Adrenal gland (tissue), 12 donors: ENCODE data around the gene RPS6KC1. TPM values are rescaled to one million over a fixed set of nuclear protein-coding genes. Genes with fewer than 3 reads are reported as not detected.
"Not testable (repeated sequence)": the region's sequence is repeated elsewhere in the genome, so short reads cannot be mapped to it uniquely, and the experiment has no call there.

Experiments
- DNase-seq, 7 donors: peaks; one replicate each; pipeline ENCODE4 v3.0.0-alpha.2; 2019 to 2020
- H3K27ac ChIP-seq, 5 donors: fragments of 200-600 bp; sonication (generic) in 4 of 5; 1 replicate in 3 of 5; 2 replicates in 2 of 5; pipeline versions ENCODE4 v1.5.1 to v1.8.0; 2016 to 2020; ENCODE audit warnings: mild to moderate bottlenecking in 1 of 5
- H3K27me3 ChIP-seq: fragments of 200-600 bp; 2 replicates; pipeline ENCODE4 v1.8.0; 2021
- H3K36me3 ChIP-seq, 2 donors: fragments of 200-600 bp; replicated peaks in 1 of 2; 1 replicate in 1 of 2; 2 replicates in 1 of 2; pipeline versions ENCODE4 v1.5.1 to v1.8.0; 2018 to 2022
- H3K4me1 ChIP-seq, 2 donors: fragments of 200-600 bp; replicated peaks in 1 of 2; 1 replicate in 1 of 2; 2 replicates in 1 of 2; pipeline versions ENCODE4 v1.5.1 to v1.8.0; 2018 to 2021
- H3K4me3 ChIP-seq, 4 donors: fragments of 200-600 bp; sonication (generic) in 3 of 4; one replicate each; pipeline ENCODE4 v1.5.1; 2016 to 2018
- H3K9me3 ChIP-seq, 3 donors: fragments of 200-600 bp; sonication (generic) in 1 of 3; replicated peaks in 1 of 3; 1 replicate in 2 of 3; 2 replicates in 1 of 3; pipeline versions ENCODE4 v1.5.1 to v1.8.0; 2016 to 2021
- POLR2A ChIP-seq, 2 donors: fragments of 450-650 bp; IDR thresholded peaks; one replicate each; pipeline ENCODE4 v1.6.1; 2017; ENCODE audit warnings: antibody characterized with exemption in 2 of 2, mild to moderate bottlenecking in 2 of 2, moderate library complexity in 1 of 2
- WGBS, 4 donors: extraction: QIAGEN DNeasy Blood & Tissue Kit in 2 of 4; methylation state at CpG; one replicate each; pipeline versions ENCODE4 v1.1.5 to v1.1.7; 2013 to 2017; 5-methylcytosine and 5-hydroxymethylcytosine counted together
- intact Hi-C, 2 donors: fragments of 100-400 bp; cut with DNase I; formaldehyde crosslinking; loops; one replicate each; pipeline versions ENCODE4 v1.14.1 to v1.15.0; 2022 to 2023
- polyA plus RNA-seq, 3 donors: library from polyadenylated mRNA; stranded (reverse); fragments of 200-250 nt in 2 of 3; fragments of 350-450 nt in 1 of 3; fragmentation: Illumina TruSeq in 1 of 3; extraction: RNeasy Lipid Tissue Mini Kit (QIAGEN cat#74804) in 1 of 3; gene quantifications; one replicate each; pipeline ENCODE4 v1.2.3, GENCODE V29; 2013 to 2014
- total RNA-seq, 9 donors: library from RNA; depleted of rRNA in 4 of 9; stranded (reverse); fragments of >200 nt in 4 of 9; fragments of 120-200 nt in 1 of 9; fragmentation: NEBNext Ultra II Directional in 1 of 9; extraction: Animal tissue kit (Norgen Biotek cat#: 25700) in 1 of 9; gene quantifications; one replicate each; pipeline versions ENCODE4 v1.1.0 to v1.2.4, GENCODE V29; 2013 to 2023
- TF ChIP-seq, protein P1 (sequence below), 6 experiments: fragments of 450-650 bp in 4 of 6; fragments of 200-600 bp in 2 of 6; sonication (generic) in 1 of 6; IDR thresholded peaks; 1 replicate in 5 of 6; 2 replicates in 1 of 6; pipeline versions ENCODE4 v1.5.1 to v1.8.0; 2016 to 2021; ENCODE audit warnings: antibody characterized with exemption in 6 of 6, mild to moderate bottlenecking in 2 of 6, moderate library complexity in 1 of 6
- donor health status: healthy with polysubstance abuse.
- donor health status: Bipolar disorder and iron deficiency.
- donor health status: DM: yes; HTN: yes; CAD: no.
- donor health status: DM: no; HTN: no; CAD: no.
- donor health status: DM: no; HTN: no; CAD: no.
- donor health status: DM: yes; HTN: yes; CAD: no.

The RPS6KC1 gene
- total and polyA plus RNA-seq, 12 donors: 7.6 to 67.2 (median 26.2) TPM

GRCh38 chr1:213110349-213111300, 59.6 kb downstream of the RPS6KC1 start:
- WGBS, 4 donors: 61 to 72% (median 63%) methylated on average over 4 of the region's 4 CpGs
- H3K27me3 ChIP-seq: no peaks in the 10 kb centered on the region
- H3K9me3 ChIP-seq: no peaks in the 10 kb centered on the region
- intact Hi-C loops: no loop called here
- no peaks in the 10 kb centered on the region for H3K36me3 ChIP-seq
- DNase-seq: no peak
- H3K27ac ChIP-seq: no peak overlapping the region
- H3K4me3 ChIP-seq: no peak overlapping the region
- no peak for TF ChIP-seq POLR2A (IDR thresholded peaks at IDR 0.05)
- TF ChIP-seq, protein P1, sequence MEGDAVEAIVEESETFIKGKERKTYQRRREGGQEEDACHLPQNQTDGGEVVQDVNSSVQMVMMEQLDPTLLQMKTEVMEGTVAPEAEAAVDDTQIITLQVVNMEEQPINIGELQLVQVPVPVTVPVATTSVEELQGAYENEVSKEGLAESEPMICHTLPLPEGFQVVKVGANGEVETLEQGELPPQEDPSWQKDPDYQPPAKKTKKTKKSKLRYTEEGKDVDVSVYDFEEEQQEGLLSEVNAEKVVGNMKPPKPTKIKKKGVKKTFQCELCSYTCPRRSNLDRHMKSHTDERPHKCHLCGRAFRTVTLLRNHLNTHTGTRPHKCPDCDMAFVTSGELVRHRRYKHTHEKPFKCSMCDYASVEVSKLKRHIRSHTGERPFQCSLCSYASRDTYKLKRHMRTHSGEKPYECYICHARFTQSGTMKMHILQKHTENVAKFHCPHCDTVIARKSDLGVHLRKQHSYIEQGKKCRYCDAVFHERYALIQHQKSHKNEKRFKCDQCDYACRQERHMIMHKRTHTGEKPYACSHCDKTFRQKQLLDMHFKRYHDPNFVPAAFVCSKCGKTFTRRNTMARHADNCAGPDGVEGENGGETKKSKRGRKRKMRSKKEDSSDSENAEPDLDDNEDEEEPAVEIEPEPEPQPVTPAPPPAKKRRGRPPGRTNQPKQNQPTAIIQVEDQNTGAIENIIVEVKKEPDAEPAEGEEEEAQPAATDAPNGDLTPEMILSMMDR (IDR thresholded peaks at IDR 0.05): no peak
- peaks cover 0 to 4% of the 10 kb centered on the region in 2 donors for H3K4me1 ChIP-seq

- H3K36me3 ChIP-seq: no peaks in the 10 kb centered on the region
- 93 to 96% (median 95%) methylated on average over 2 of the region's 2 CpGs for WGBS, 4 donors
- H3K27ac ChIP-seq: no peak overlapping the region
- H3K4me3 ChIP-seq: no peak overlapping the region
- no peak for TF ChIP-seq POLR2A (IDR thresholded peaks at IDR 0.05)
- TF ChIP-seq, protein P1 (IDR thresholded peaks at IDR 0.05): no peak
- intact Hi-C loops: no loop called here
- no peak for DNase-seq
- no peaks in the 10 kb centered on the region for H3K27me3 ChIP-seq
- H3K4me1 ChIP-seq: peaks cover 0 to 4% of the 10 kb centered on the region in 2 donors
- no peaks in the 10 kb centered on the region for H3K9me3 ChIP-seq
Measured at GRCh38 chr1:213111502-213111901, 60.5 kb downstream of the RPS6KC1 start.

GRCh38 chr1:213112723-213113122, 61.7 kb downstream of the RPS6KC1 start:
- H3K27ac ChIP-seq, H3K4me1 ChIP-seq, intact Hi-C loops, DNase-seq, H3K9me3 ChIP-seq, H3K4me3 ChIP-seq, H3K27me3 ChIP-seq, H3K36me3 ChIP-seq: not testable (repeated sequence)
- 98 to 100% (median 99%) methylated on average over 2 to 3 of the region's 3 CpGs for WGBS, 4 donors

DNA sequence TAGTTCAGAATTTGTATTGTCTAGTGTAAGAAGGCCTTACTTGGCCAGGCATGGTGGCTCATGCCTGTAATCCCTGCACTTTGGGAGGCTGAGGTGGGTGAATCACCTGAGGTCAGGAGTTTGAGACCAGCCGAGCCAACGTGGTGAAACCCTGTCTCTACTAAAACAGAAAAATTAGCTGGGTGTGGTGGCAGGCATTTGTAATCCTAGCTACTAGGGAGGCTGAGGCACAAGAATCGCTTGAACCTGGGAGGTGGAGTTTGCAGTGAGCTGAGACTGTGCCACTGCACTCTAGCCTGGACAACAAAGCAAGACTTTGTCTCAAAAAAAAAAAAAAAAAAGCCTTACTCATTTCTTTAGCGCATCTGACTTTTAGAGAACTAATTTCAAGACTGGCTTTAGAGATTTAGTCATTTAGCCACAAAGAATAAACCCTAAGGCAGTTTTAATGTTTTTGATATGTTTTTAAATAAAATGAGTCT, 66.7 kb downstream of the RPS6KC1 start:
- H3K27ac ChIP-seq, DNase-seq: not testable (repeated sequence)
- 85 to 97% (median 91%) methylated on average over 4 of the region's 4 CpGs for WGBS, 4 donors

DNA sequence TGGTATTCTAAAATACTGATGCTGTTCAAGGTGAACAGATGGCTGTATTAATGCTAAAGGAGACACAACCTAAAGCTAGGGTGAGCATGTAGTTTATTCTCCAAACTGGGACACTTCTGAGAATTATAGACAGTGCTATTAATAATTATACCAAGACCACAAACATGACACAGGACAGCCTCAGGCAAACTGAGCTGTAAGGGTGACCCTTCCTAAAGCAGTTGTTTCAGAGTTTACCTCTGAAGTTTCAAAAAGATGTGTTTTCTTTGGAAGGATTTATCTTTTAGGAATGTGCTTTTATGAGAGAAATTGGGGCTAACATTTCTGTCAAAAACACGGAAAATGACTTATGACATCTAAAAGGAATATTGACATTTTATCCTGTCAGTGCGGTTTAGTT, 68.8 kb downstream of the RPS6KC1 start:
- H3K27ac ChIP-seq: no peak overlapping the region
- H3K4me3 ChIP-seq: no peak overlapping the region
- intact Hi-C loops: no loop called here
- no peaks in the 10 kb centered on the region for H3K9me3 ChIP-seq
- 82 to 87% (median 84%) methylated on average over 2 of the region's 2 CpGs for WGBS, 4 donors
- no peak for DNase-seq
- H3K4me1 ChIP-seq: peaks cover 13 to 23% of the 10 kb centered on the region in 2 donors
- H3K36me3 ChIP-seq: no peaks in the 10 kb centered on the region
- H3K27me3 ChIP-seq: no peaks in the 10 kb centered on the region
- TF ChIP-seq, protein P1 (IDR thresholded peaks at IDR 0.05): no peak
- no peak for TF ChIP-seq POLR2A (IDR thresholded peaks at IDR 0.05)

More for the DNA sequence above, 66.7 kb downstream of the RPS6KC1 start:
- H3K27me3 ChIP-seq, intact Hi-C loops, H3K9me3 ChIP-seq, H3K4me3 ChIP-seq, H3K36me3 ChIP-seq: not testable (repeated sequence)
- H3K4me1 ChIP-seq: peaks cover 5 to 11% of the 10 kb centered on the region in 2 donors
